ENCODE results near the gene SCYL3. TPM values are rescaled to one million over a fixed set of nuclear protein-coding genes. Genes with fewer than 3 reads are reported as not detected.
A peak's percentile ranks its signal among the peaks of the same experiment; 100 is the strongest.

Gene SCYL3
- total and polyA plus RNA-seq, 11 donors = 2.1 to 8.6 (median 6.1) TPM

GRCh38 chr1:169925505-169926482 is 32.1 kb upstream of the SCYL3 start:
- no peaks in the 10 kb centered on the region for H3K9me3 ChIP-seq

GRCh38 chr1:169924829-169925228 is 31.1 kb upstream of the SCYL3 start:
- peaks cover 0 to 14% (median 5%) of the 10 kb centered on the region in 12 donors for H3K4me1 ChIP-seq
- H3K4me3 ChIP-seq = no peak overlapping the region
- H3K9me3 ChIP-seq = no peaks in the 10 kb centered on the region
- WGBS, 4 donors = 45 to 65% (median 50%) methylated on average over 2 of the region's 2 CpGs
- H3K36me3 ChIP-seq = peaks cover 0 to 23% (median 9%) of the 10 kb centered on the region in 9 donors
- H3K27ac ChIP-seq = peak overlapping the region in 5 of 12 donors; percentile 25 to 37 (median 32)
- no peaks in the 10 kb centered on the region for H3K27me3 ChIP-seq
- intact Hi-C loops (cut with DNase I) = loop anchor here in 5 of 10 donors (5.0 to 10.0 kb wide), 9 partner anchors 552 to 1010 kb away; partner anchors contain the start of genes MROH9 (in 1 of the 5) and PRRX1 (in 1 of the 5)
- no peak for TF ChIP-seq POLR2A (IDR thresholded peaks at IDR 0.05)
- TF ChIP-seq, protein P1, sequence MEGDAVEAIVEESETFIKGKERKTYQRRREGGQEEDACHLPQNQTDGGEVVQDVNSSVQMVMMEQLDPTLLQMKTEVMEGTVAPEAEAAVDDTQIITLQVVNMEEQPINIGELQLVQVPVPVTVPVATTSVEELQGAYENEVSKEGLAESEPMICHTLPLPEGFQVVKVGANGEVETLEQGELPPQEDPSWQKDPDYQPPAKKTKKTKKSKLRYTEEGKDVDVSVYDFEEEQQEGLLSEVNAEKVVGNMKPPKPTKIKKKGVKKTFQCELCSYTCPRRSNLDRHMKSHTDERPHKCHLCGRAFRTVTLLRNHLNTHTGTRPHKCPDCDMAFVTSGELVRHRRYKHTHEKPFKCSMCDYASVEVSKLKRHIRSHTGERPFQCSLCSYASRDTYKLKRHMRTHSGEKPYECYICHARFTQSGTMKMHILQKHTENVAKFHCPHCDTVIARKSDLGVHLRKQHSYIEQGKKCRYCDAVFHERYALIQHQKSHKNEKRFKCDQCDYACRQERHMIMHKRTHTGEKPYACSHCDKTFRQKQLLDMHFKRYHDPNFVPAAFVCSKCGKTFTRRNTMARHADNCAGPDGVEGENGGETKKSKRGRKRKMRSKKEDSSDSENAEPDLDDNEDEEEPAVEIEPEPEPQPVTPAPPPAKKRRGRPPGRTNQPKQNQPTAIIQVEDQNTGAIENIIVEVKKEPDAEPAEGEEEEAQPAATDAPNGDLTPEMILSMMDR (IDR thresholded peaks at IDR 0.05) = no peak
- no peak for DNase-seq
- ATAC-seq = peak in 2 of 4 donors; percentile 45 to 65

More at GRCh38 chr1:169925505-169926482, 32.1 kb upstream of the SCYL3 start:
- peaks cover 0 to 14% (median 5%) of the 10 kb centered on the region in 9 donors for H3K36me3 ChIP-seq
- no peak overlapping the region for H3K4me3 ChIP-seq
- intact Hi-C loops (cut with DNase I) = loop anchor here in 5 of 10 donors (5.0 to 10.0 kb wide), 8 partner anchors 739 to 1009 kb away; partner anchors contain the start of genes MROH9 (in 1 of the 5) and PRRX1 (in 1 of the 5)
- DNase-seq = no peak
- no peaks in the 10 kb centered on the region for H3K27me3 ChIP-seq
- peaks cover 0 to 14% (median 5%) of the 10 kb centered on the region in 12 donors for H3K4me1 ChIP-seq
- no peak for TF ChIP-seq POLR2A (IDR thresholded peaks at IDR 0.05)
- TF ChIP-seq, protein P1 (IDR thresholded peaks at IDR 0.05) = no peak
- peak overlapping the region in 5 of 12 donors; percentile 25 to 59 (median 37) for H3K27ac ChIP-seq
- WGBS, 4 donors = 64 to 74% (median 70%) methylated on average over 3 of the region's 3 CpGs
- ATAC-seq = peak in 1 of 4 donors; percentile 57

DNA sequence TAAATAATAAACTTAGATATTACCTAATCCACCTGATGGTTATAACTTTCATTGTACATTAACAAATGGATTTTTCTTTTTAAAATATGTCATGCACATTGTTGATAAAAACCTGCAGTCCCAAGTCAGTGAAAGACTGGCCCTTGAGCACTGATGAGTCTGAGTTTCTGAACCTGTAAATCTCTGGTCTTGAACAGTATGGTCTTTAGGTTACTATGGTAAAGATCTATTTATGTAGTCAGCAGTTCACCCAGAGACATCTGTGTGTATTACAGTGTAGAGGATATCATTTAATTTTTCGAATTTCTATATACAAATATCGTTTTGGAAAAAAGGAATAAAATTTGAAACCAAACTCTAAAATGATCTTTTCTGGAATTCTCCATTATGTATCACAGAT is 30.4 kb upstream of the SCYL3 start:
- ATAC-seq (no peak), DNase-seq (no peak)
- Histone ChIP-seq H3K27ac (no peak overlapping the region), H3K9me3 (no peaks in the 10 kb centered on the region), H3K27me3 (no peaks in the 10 kb centered on the region), H3K4me3 (no peak overlapping the region), H3K36me3 (peaks cover 0 to 31% (median 14%) of the 10 kb centered on the region in 9 donors), H3K4me1 (peaks cover 0 to 14% (median 5%) of the 10 kb centered on the region in 12 donors)
- intact Hi-C loops (cut with DNase I) = loop anchor here in 3 of 10 donors (5.0 to 10.0 kb wide), 6 partner anchors 553 to 1011 kb away; partner anchors contain the start of genes MROH9 (in 1 of the 3) and PRRX1 (in 1 of the 3)
- no peak for TF ChIP-seq POLR2A (IDR thresholded peaks at IDR 0.05)
- TF ChIP-seq, protein P1 (IDR thresholded peaks at IDR 0.05) = no peak
- 94 to 97% (median 95%) methylated on average over 2 of the region's 2 CpGs for WGBS, 4 donors
